Thymus (tissue), 11 donors: ENCODE results near the gene KRTAP5-11. TPM values are rescaled to one million over a fixed set of nuclear protein-coding genes. Genes with fewer than 3 reads are reported as not detected.
A peak's percentile ranks its signal among the peaks of the same experiment; 100 is the strongest.
"Not testable (repeated sequence)": the region's sequence is repeated elsewhere in the genome, so short reads cannot be mapped to it uniquely, and the experiment has no call there.

Experiments
- DNase-seq, 9 donors: peaks; one replicate each; pipeline ENCODE4 v3.0.0-alpha.2; 2013; ENCODE audit warnings: low spot score in 9 of 9, low read depth in 6 of 9, missing footprints in 1 of 9
- H3K27ac ChIP-seq, 2 donors: one replicate each; pipeline ENCODE4 v1.5.1; 2013; ENCODE audit warnings: control low read depth in 1 of 2, low read depth in 1 of 2, low read length in 1 of 2, mild to moderate bottlenecking in 1 of 2, moderate library complexity in 1 of 2
- H3K27me3 ChIP-seq, 2 donors: one replicate each; pipeline ENCODE4 v1.5.1; 2013; ENCODE audit warnings: low read length in 1 of 2; ENCODE audit not compliant: control insufficient read depth in 2 of 2, insufficient read depth in 1 of 2
- H3K36me3 ChIP-seq, 2 donors: one replicate each; pipeline ENCODE4 v1.5.1; 2013; ENCODE audit warnings: low read length in 1 of 2, mild to moderate bottlenecking in 1 of 2, moderate library complexity in 1 of 2; ENCODE audit not compliant: control insufficient read depth in 2 of 2, insufficient read depth in 2 of 2
- H3K4me1 ChIP-seq, 2 donors: one replicate each; pipeline ENCODE4 v1.5.1; 2013; ENCODE audit warnings: low read length in 2 of 2; ENCODE audit not compliant: control insufficient read depth in 2 of 2, insufficient read depth in 2 of 2
- H3K4me3 ChIP-seq, 2 donors: one replicate each; pipeline ENCODE4 v1.5.1; 2013; ENCODE audit warnings: low read length in 2 of 2, control low read depth in 1 of 2, mild to moderate bottlenecking in 1 of 2
- H3K9me3 ChIP-seq, 2 donors: one replicate each; pipeline ENCODE4 v1.5.1; 2013; ENCODE audit warnings: low read length in 1 of 2, mild to moderate bottlenecking in 1 of 2; ENCODE audit not compliant: control insufficient read depth in 2 of 2, insufficient read depth in 1 of 2
- WGBS: extraction: QIAGEN DNeasy Blood & Tissue Kit; methylation state at CpG from one replicate; pipeline ENCODE4 v1.1.7; 2013; 5-methylcytosine and 5-hydroxymethylcytosine counted together
- polyA plus RNA-seq: library from polyadenylated mRNA; stranded (reverse); fragments of 200-250 nt; gene quantifications from one replicate; pipeline ENCODE4 v1.2.3, GENCODE V29; 2013
- total RNA-seq: library from RNA; stranded (reverse); fragments of 120-200 nt; gene quantifications from one replicate; pipeline ENCODE4 v1.2.4, GENCODE V29; 2013
- donor health status: healthy.

Gene KRTAP5-11
- total and polyA plus RNA-seq, 2 donors: not detected

GRCh38 chr11:71548716-71549151 lies 33.9 kb downstream of the KRTAP5-11 start:
- Histone ChIP-seq H3K36me3 (no peaks in the 10 kb centered on the region), H3K9me3 (peaks cover 0 to 11% of the 10 kb centered on the region in 2 donors), H3K27ac (no peak overlapping the region), H3K4me1 (no peaks in the 10 kb centered on the region), H3K27me3 (no peaks in the 10 kb centered on the region), H3K4me3 (no peak overlapping the region)
- DNase-seq: no peak
- 44% methylated on average over 5 of the region's 5 CpGs for WGBS

- H3K27ac ChIP-seq: no peak within 1 kb of the TSS
- no peaks in the 10 kb centered on the region for H3K4me1 ChIP-seq
- no peak within 1 kb of the TSS for H3K4me3 ChIP-seq
- 90% methylated on average over 5 of the region's 5 CpGs for WGBS
- peaks cover 0 to 11% of the 10 kb centered on the region in 2 donors for H3K9me3 ChIP-seq
- no peak for DNase-seq
- H3K27me3 ChIP-seq: no peaks in the 10 kb centered on the region
- H3K36me3 ChIP-seq: no peaks in the 10 kb centered on the region
Measured at GRCh38 chr11:71548120-71548519, 34.6 kb downstream of the KRTAP5-11 start, which contains the start of gene KRTAP5-9. Gene KRTAP5-9 (plus strand): TSS chr11:71548420. CDS start chr11:71548658, 238 bp downstream.

- WGBS: 95% methylated on average over 12 of the region's 12 CpGs
Measured at GRCh38 chr11:71545405-71545966, 37.2 kb downstream of the KRTAP5-11 start.

GRCh38 chr11:71544525-71545214 lies 38.0 kb downstream of the KRTAP5-11 start:
- Histone ChIP-seq H3K36me3 (no peaks in the 10 kb centered on the region), H3K27me3 (no peaks in the 10 kb centered on the region), H3K4me1 (no peaks in the 10 kb centered on the region), H3K9me3 (peaks cover 0 to 13% of the 10 kb centered on the region in 2 donors), H3K27ac (no peak overlapping the region), H3K4me3 (no peak overlapping the region)
- no peak for DNase-seq
- 96% methylated on average over 6 of the region's 6 CpGs for WGBS

More at GRCh38 chr11:71545405-71545966, 37.2 kb downstream of the KRTAP5-11 start:
- H3K4me1 ChIP-seq: no peaks in the 10 kb centered on the region
- H3K27me3 ChIP-seq: no peaks in the 10 kb centered on the region
- H3K4me3 ChIP-seq: no peak overlapping the region
- DNase-seq: no peak
- H3K9me3 ChIP-seq: peaks cover 0 to 11% of the 10 kb centered on the region in 2 donors
- H3K36me3 ChIP-seq: no peaks in the 10 kb centered on the region
- H3K27ac ChIP-seq: no peak overlapping the region

GRCh38 chr11:71543866-71544265 lies 38.8 kb downstream of the KRTAP5-11 start:
- no peaks in the 10 kb centered on the region for H3K36me3 ChIP-seq
- H3K4me3 ChIP-seq: no peak overlapping the region
- H3K27ac ChIP-seq: no peak overlapping the region
- 13% methylated on average over 8 of the region's 8 CpGs for WGBS
- H3K9me3 ChIP-seq: peaks cover 0 to 18% of the 10 kb centered on the region in 2 donors
- no peaks in the 10 kb centered on the region for H3K4me1 ChIP-seq
- no peaks in the 10 kb centered on the region for H3K27me3 ChIP-seq
- peak in 3 of 9 donors; percentile 9 to 34 (median 18) for DNase-seq

GRCh38 chr11:71542879-71543777 lies 39.5 kb downstream of the KRTAP5-11 start:
- no peak overlapping the region for H3K27ac ChIP-seq
- peaks cover 0 to 18% of the 10 kb centered on the region in 2 donors for H3K9me3 ChIP-seq
- H3K4me3 ChIP-seq: no peak overlapping the region
- H3K27me3 ChIP-seq: no peaks in the 10 kb centered on the region
- no peaks in the 10 kb centered on the region for H3K36me3 ChIP-seq
- WGBS: 92% methylated on average over 15 of the region's 15 CpGs
- no peaks in the 10 kb centered on the region for H3K4me1 ChIP-seq
- DNase-seq: no peak

- Histone ChIP-seq H3K4me3 (no peak overlapping the region), H3K27me3 (no peaks in the 10 kb centered on the region), H3K4me1 (no peaks in the 10 kb centered on the region), H3K9me3 (peaks cover 0 to 18% of the 10 kb centered on the region in 2 donors), H3K27ac (no peak overlapping the region), H3K36me3 (no peaks in the 10 kb centered on the region)
- 96% methylated on average over 7 of the region's 7 CpGs for WGBS
- no peak for DNase-seq
Measured at GRCh38 chr11:71542382-71542781, 40.3 kb downstream of the KRTAP5-11 start.

- H3K36me3 ChIP-seq, DNase-seq, H3K27ac ChIP-seq, H3K4me1 ChIP-seq, H3K27me3 ChIP-seq, H3K9me3 ChIP-seq, H3K4me3 ChIP-seq: not testable (repeated sequence)
- WGBS: 94% methylated on average over 9 of the region's 9 CpGs
Measured at GRCh38 chr11:71540521-71541304, 42.0 kb downstream of the KRTAP5-11 start.
